Suprapubic skin (tissue), 4 donors: ENCODE measurements around the gene AKT1. TPM values are rescaled to one million over a fixed set of nuclear protein-coding genes. Genes with fewer than 3 reads are reported as not detected.
"Not testable (repeated sequence)": the region's sequence is repeated elsewhere in the genome, so short reads cannot be mapped to it uniquely, and the experiment has no call there.

Source experiments
- DNase-seq, 2 donors: peaks; one replicate each; pipeline ENCODE4 v3.0.0-alpha.2; 2019; ENCODE audit warnings: low spot score in 2 of 2
- H3K27ac ChIP-seq: fragments of 200-600 bp; sonication (generic); one replicate; pipeline ENCODE4 v1.5.1; 2019
- H3K27me3 ChIP-seq: fragments of 200-600 bp; sonication (generic); one replicate; pipeline ENCODE4 v1.5.1; 2019
- H3K36me3 ChIP-seq: fragments of 200-600 bp; sonication (generic); one replicate; pipeline ENCODE4 v1.5.1; 2019
- H3K4me1 ChIP-seq: fragments of 200-600 bp; sonication (generic); one replicate; pipeline ENCODE4 v1.5.1; 2019
- H3K4me3 ChIP-seq: fragments of 200-600 bp; sonication (generic); one replicate; pipeline ENCODE4 v1.5.1; 2019; ENCODE audit warnings: mild to moderate bottlenecking
- H3K9me3 ChIP-seq: fragments of 200-600 bp; sonication (generic); one replicate; pipeline ENCODE4 v1.5.1; 2019
- CTCF ChIP-seq, 2 donors: fragments of 200-600 bp in 1 of 2; fragments of 450-650 bp in 1 of 2; sonication (generic) in 1 of 2; IDR thresholded peaks; one replicate each; pipeline ENCODE4 v1.5.1; 2016 to 2019; ENCODE audit warnings: antibody characterized with exemption in 2 of 2, mild to moderate bottlenecking in 1 of 2, moderate library complexity in 1 of 2
- EP300 ChIP-seq: sonication (generic); formaldehyde crosslinking; IDR thresholded peaks from one replicate; pipeline ENCODE4 v1.6.1; 2017; ENCODE audit warnings: antibody characterized with exemption
- POLR2A ChIP-seq, 2 donors: fragments of 450-650 bp; IDR thresholded peaks; one replicate each; pipeline ENCODE4 v1.6.1; 2017; ENCODE audit warnings: antibody characterized with exemption in 2 of 2, mild to moderate bottlenecking in 2 of 2, moderate library complexity in 2 of 2
- POLR2AphosphoS5 ChIP-seq, 3 donors: sonication (generic); formaldehyde crosslinking; IDR thresholded peaks; one replicate each; pipeline ENCODE4 v1.6.1; 2017; ENCODE audit warnings: antibody characterized with exemption in 3 of 3
- WGBS: methylation state at CpG from one replicate; pipeline ENCODE4 v1.1.5; 2018; 5-methylcytosine and 5-hydroxymethylcytosine counted together
- total RNA-seq, 4 donors: library from RNA; depleted of rRNA; stranded (reverse); fragments of >200 nt; gene quantifications; one replicate each; pipeline ENCODE4 v1.1.0, GENCODE V29; 2016

Gene AKT1
- total RNA-seq, 4 donors from 2014 or later = 63.1 to 77.6 (median 70.4) TPM

- H3K4me1 ChIP-seq = peaks cover 41% of the 10 kb centered on the region
- TF ChIP-seq CTCF (IDR thresholded peaks at IDR 0.05) (no peak), EP300 (no peak), POLR2A (IDR thresholded peaks at IDR 0.05) (no peak), POLR2AphosphoS5 (IDR thresholded peaks at IDR 0.05) (no peak)
- WGBS = 5% methylated on average over 12 of the region's 30 CpGs
- H3K36me3 ChIP-seq = peaks cover 35% of the 10 kb centered on the region
- no peak for DNase-seq
- H3K4me3 ChIP-seq = peak overlapping the region; percentile 89
- no peaks in the 10 kb centered on the region for H3K9me3 ChIP-seq
- H3K27me3 ChIP-seq = no peaks in the 10 kb centered on the region
- H3K27ac ChIP-seq = peak overlapping the region; percentile 86
Measured at GRCh38 chr14:104753528-104754212, 41.9 kb downstream of the AKT1 start.

DNA sequence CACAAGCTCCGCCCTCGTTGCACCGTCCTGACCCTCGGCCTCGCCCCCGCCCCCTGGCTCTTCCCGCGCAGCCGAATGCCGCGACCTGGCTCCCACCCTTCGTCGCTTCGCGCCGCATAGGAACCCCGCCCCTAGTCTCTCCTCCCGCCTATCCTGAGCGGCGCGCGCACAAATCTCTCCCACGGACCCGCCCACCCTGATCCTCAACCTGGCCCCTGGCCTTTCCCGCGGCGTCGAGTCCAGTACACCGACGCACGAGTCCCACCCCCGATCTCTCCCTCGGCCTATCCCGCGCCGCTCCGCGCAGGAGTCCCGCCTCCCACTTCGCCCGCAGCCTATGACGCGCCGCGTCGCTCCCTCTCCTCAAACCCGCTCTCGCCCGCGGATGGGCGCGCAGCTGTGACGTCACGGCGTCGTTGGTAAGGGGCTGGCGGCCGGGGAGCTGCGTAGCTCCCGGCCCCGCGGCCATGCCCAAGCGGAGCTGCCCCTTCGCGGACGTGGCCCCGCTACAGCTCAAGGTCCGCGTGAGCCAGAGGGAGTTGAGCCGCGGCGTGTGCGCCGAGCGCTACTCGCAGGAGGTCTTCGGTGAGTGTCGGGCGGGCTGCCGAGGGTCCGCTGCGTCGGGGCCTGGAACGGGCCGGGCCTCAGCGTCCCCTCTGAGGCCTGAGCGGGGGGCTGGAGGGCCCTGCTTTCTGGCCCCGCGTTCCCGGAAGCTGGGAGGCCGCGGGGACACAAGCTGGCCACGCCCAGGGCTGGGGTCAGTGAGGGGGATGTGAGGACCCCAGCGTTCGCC lies 42.6 kb downstream of the AKT1 start, which contains the start of gene SIVA1:
SIVA1 (plus strand) TSS at position 413 of the 793 bp plus-strand sequence; CDS start at position 468, 55 bp downstream.
- TF ChIP-seq CTCF (IDR thresholded peaks at IDR 0.05) (no peak), POLR2AphosphoS5 (IDR thresholded peaks at IDR 0.05) (peak in 2 of 3 donors; percentile 77 to 88), POLR2A (IDR thresholded peaks at IDR 0.05) (peak in 1 of 2 donors; percentile 86), EP300 (no peak)
- peaks cover 48% of the 10 kb centered on the region for H3K4me1 ChIP-seq
- peak within 1 kb of the TSS; percentile 86 for H3K27ac ChIP-seq
- under 1% methylated on average over 54 of the region's 95 CpGs for WGBS
- H3K27me3 ChIP-seq = no peaks in the 10 kb centered on the region
- H3K4me3 ChIP-seq = peak within 1 kb of the TSS; percentile 89
- peak; percentile 99 to 100 for DNase-seq
- H3K36me3 ChIP-seq = peaks cover 29% of the 10 kb centered on the region
- no peaks in the 10 kb centered on the region for H3K9me3 ChIP-seq

- Histone ChIP-seq H3K36me3 (peaks cover 23% of the 10 kb centered on the region), H3K4me3 (peak overlapping the region; percentile 89), H3K27me3 (no peaks in the 10 kb centered on the region), H3K9me3 (no peaks in the 10 kb centered on the region), H3K4me1 (peaks cover 54% of the 10 kb centered on the region), H3K27ac (peak overlapping the region; percentile 73)
- TF ChIP-seq CTCF (IDR thresholded peaks at IDR 0.05) = no peak
- no peak for TF ChIP-seq EP300
- TF ChIP-seq POLR2AphosphoS5 (IDR thresholded peaks at IDR 0.05) = no peak
- TF ChIP-seq POLR2A (IDR thresholded peaks at IDR 0.05) = no peak
- DNase-seq = no peak
- WGBS = 1% methylated on average over 20 of the region's 21 CpGs
Measured at GRCh38 chr14:104752423-104752734, 43.2 kb downstream of the AKT1 start.

DNA sequence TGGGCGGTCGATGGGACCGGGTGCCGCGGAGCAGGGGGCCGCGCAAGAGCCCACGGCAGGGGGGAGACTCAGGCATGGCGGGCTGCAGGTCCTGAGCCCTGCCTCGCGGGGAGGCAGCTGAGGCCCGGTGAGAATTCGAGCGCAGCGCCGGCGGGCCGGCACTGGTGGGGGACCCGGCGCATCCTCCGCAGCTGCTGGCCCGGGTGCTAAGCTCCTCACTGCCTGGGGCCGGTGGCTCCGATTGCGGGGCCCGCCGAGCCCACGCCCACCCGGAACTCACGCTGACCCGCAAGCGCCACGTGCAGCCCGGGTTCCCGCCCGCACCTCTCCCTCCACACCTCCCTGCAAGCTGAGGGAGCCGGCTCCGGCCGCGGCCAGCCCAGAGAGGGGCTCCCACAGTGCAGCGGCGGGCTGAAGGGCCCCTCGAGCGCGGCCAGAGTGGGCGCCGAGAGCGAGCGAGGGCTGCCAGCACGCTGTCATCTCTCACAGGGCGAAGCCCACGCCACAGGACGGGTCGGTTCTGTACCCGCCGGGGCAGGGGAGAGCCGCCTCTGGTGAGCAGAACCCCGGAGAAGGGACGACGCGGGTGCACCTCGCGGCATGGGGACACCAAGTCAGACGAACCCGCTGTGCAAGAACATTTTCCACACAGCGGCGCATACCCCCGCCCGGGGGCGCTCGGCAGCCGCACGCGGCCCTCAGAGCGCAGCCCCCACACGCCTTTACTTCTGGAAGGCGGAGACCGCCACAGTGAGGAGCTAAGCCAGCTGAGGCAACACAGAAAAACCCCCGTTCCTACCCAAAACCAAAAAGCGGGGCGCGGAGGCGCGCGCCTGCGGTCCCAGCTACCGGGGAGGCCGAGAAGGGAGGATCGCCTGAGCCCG lies 43.8 kb downstream of the AKT1 start:
- 50% methylated on average over 14 of the region's 90 CpGs for WGBS

DNA sequence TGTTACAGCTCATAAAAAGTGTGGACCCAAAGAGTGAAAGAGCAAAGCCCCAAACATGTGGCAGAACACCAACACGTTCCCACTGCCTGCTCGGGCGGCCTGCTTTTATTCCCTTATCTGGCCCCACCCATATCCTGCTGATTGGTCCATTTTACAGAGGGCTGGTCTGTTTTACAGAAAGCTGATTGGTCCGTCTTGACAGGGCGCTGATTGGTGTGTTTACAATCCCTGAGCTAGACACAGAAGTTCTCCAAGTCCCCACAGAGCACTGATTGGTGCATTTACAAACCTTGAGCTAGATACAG lies 44.8 kb downstream of the AKT1 start:
- peaks cover 71% of the 10 kb centered on the region for H3K4me1 ChIP-seq
- not testable (repeated sequence) for H3K36me3 ChIP-seq, DNase-seq, H3K27ac ChIP-seq, H3K27me3 ChIP-seq, H3K9me3 ChIP-seq, H3K4me3 ChIP-seq
- 86% methylated on average over 5 of the region's 5 CpGs for WGBS

More for the DNA sequence above, 43.8 kb downstream of the AKT1 start:
- Histone ChIP-seq H3K4me1 (peaks cover 60% of the 10 kb centered on the region), H3K27ac (peak overlapping the region; percentile 73), H3K27me3 (no peaks in the 10 kb centered on the region), H3K4me3 (peak overlapping the region; percentile 89), H3K36me3 (peaks cover 17% of the 10 kb centered on the region), H3K9me3 (no peaks in the 10 kb centered on the region)
- TF ChIP-seq POLR2AphosphoS5 (IDR thresholded peaks at IDR 0.05) (no peak), EP300 (no peak), CTCF (IDR thresholded peaks at IDR 0.05) (no peak), POLR2A (IDR thresholded peaks at IDR 0.05) (no peak)
- no peak for DNase-seq
